Lung (tissue), 12 donors: ENCODE data around the gene DPPA3. TPM values are rescaled to one million over a fixed set of nuclear protein-coding genes. Genes with fewer than 3 reads are reported as not detected.

Experiments
- ATAC-seq: fragments of 200-7000 bp; cut with Tn5 transposase; one replicate; pipeline ENCODE4 v1.9.1; 2020; ENCODE audit warnings: moderate number of reproducible peaks; ENCODE audit not compliant: insufficient read depth, low FRiP score
- DNase-seq, 3 donors: peaks; one replicate each; pipeline ENCODE4 v3.0.0-alpha.2; 2013 to 2017
- H3K27ac ChIP-seq, 2 donors: one replicate each; pipeline ENCODE4 v1.5.1; 2013; ENCODE audit warnings: mild to moderate bottlenecking in 2 of 2, moderate library complexity in 2 of 2, control low read depth in 1 of 2, inconsistent platforms in 1 of 2, low read depth in 1 of 2, low read length in 1 of 2
- H3K27me3 ChIP-seq, 3 donors: one replicate each; pipeline ENCODE4 v1.5.1; 2013; ENCODE audit warnings: low read length in 2 of 3; ENCODE audit not compliant: control insufficient read depth in 3 of 3, insufficient read depth in 3 of 3
- H3K36me3 ChIP-seq, 4 donors: one replicate each; pipeline ENCODE4 v1.5.1; 2013; ENCODE audit warnings: low read length in 4 of 4, mild to moderate bottlenecking in 1 of 4, moderate library complexity in 1 of 4; ENCODE audit not compliant: control insufficient read depth in 4 of 4, insufficient read depth in 4 of 4
- H3K4me1 ChIP-seq, 5 donors: one replicate each; pipeline ENCODE4 v1.5.1; 2013; ENCODE audit warnings: low read length in 5 of 5, mild to moderate bottlenecking in 2 of 5, moderate library complexity in 1 of 5; ENCODE audit not compliant: control insufficient read depth in 5 of 5, insufficient read depth in 5 of 5
- H3K4me3 ChIP-seq: one replicate; pipeline ENCODE4 v1.5.1; 2013; ENCODE audit warnings: mild to moderate bottlenecking, control low read depth, moderate library complexity
- H3K9ac ChIP-seq, 2 donors: one replicate each; pipeline ENCODE4 v1.5.1; 2013; ENCODE audit warnings: low read length in 2 of 2, control low read depth in 1 of 2; ENCODE audit not compliant: insufficient read depth in 1 of 2
- H3K9me3 ChIP-seq, 4 donors: one replicate each; pipeline ENCODE4 v1.5.1; 2013; ENCODE audit warnings: low read length in 3 of 4, mild to moderate bottlenecking in 1 of 4, moderate library complexity in 1 of 4; ENCODE audit not compliant: control insufficient read depth in 4 of 4, insufficient read depth in 3 of 4
- CTCF ChIP-seq: IDR thresholded peaks from 2 replicates; pipeline ENCODE4 v1.5.1; 2012; ENCODE audit warnings: mild to moderate bottlenecking; ENCODE audit errors: control extremely low read depth, extremely low read depth
- WGBS, 2 donors: extraction: QIAGEN DNeasy Blood & Tissue Kit; methylation state at CpG; one replicate each; pipeline ENCODE4 v1.1.7; 2013; 5-methylcytosine and 5-hydroxymethylcytosine counted together
- polyA plus RNA-seq, 2 donors: library from polyadenylated mRNA; stranded (reverse); fragments of 200-250 nt; gene quantifications; one replicate each; pipeline ENCODE4 v1.2.1, GENCODE V29; 2013
- total RNA-seq, 2 donors: library from RNA; depleted of rRNA in 1 of 2; stranded (reverse); fragments of >200 nt in 1 of 2; gene quantifications; one replicate each; pipeline ENCODE4 v1.2.1, GENCODE V29; 2014 to 2021
- donor health status: control.
- donor health status: control.
- donor health status: Bipolar disorder and iron deficiency.
- donor health status: healthy.
- donor health status: DM: yes; HTN: yes; CAD: no.

DPPA3 gene
- total and polyA plus RNA-seq, 4 donors = not detected

- H3K4me1 ChIP-seq = peaks cover 0 to 7% (median 0%) of the 10 kb centered on the region in 5 donors
- H3K9me3 ChIP-seq = no peaks in the 10 kb centered on the region
- no peak overlapping the region for H3K9ac ChIP-seq
- DNase-seq = no peak
- H3K27me3 ChIP-seq = no peaks in the 10 kb centered on the region
- no peak overlapping the region for H3K27ac ChIP-seq
- H3K36me3 ChIP-seq = no peaks in the 10 kb centered on the region
- no peak overlapping the region for H3K4me3 ChIP-seq
- no peak for ATAC-seq
- TF ChIP-seq CTCF = no peak
- 57 to 71% methylated on average over 3 of the region's 3 CpGs for WGBS, 2 donors
Observed at GRCh38 chr12:7694556-7695236, 16.5 kb upstream of the DPPA3 start.

- ATAC-seq (no peak), DNase-seq (no peak)
- no peak overlapping the region for H3K27ac ChIP-seq
- H3K36me3 ChIP-seq = no peaks in the 10 kb centered on the region
- no peak for TF ChIP-seq CTCF
- H3K9ac ChIP-seq = no peak overlapping the region
- H3K9me3 ChIP-seq = no peaks in the 10 kb centered on the region
- H3K4me3 ChIP-seq = no peak overlapping the region
- no peaks in the 10 kb centered on the region for H3K27me3 ChIP-seq
- peaks cover 0 to 7% (median 0%) of the 10 kb centered on the region in 5 donors for H3K4me1 ChIP-seq
- 9 to 16% methylated on average over 10 of the region's 10 CpGs for WGBS, 2 donors
Observed at GRCh38 chr12:7695237-7695560, 16.0 kb upstream of the DPPA3 start.

- no peak within 1 kb of the TSS for H3K4me3 ChIP-seq
Observed at GRCh38 chr12:7695566-7696197, 15.6 kb upstream of the DPPA3 start, which contains the start of gene GDF3. TSS of gene GDF3 (minus strand) at chr12:7695775. CDS start at chr12:7695728, 47 bp downstream.

More at GRCh38 chr12:7695566-7696197, 15.6 kb upstream of the DPPA3 start, which contains the start of gene GDF3:
- Histone ChIP-seq H3K9ac (no peak within 1 kb of the TSS), H3K4me1 (peaks cover 0 to 7% (median 0%) of the 10 kb centered on the region in 5 donors), H3K27me3 (no peaks in the 10 kb centered on the region), H3K27ac (no peak within 1 kb of the TSS), H3K9me3 (no peaks in the 10 kb centered on the region), H3K36me3 (no peaks in the 10 kb centered on the region)
- WGBS, 2 donors = 19 to 26% methylated on average over 7 of the region's 7 CpGs
- no peak for ATAC-seq
- peak; percentile 58 to 80 (median 70) for DNase-seq
- TF ChIP-seq CTCF = no peak
